Neural cell (in vitro differentiated cells): ENCODE measurements around the gene INPP4B. TPM values are rescaled to one million over a fixed set of nuclear protein-coding genes. Genes with fewer than 3 reads are reported as not detected.

Experiments used
- H2AFZ ChIP-seq: fragments of 200-600, 300-800 bp; sonication (generic), shearing (Covaris generic); 2 replicates; pipeline ENCODE4 v1.6.0; 2014; ENCODE audit warnings: low read depth, mild to moderate bottlenecking, antibody characterized with exemption, low read length, moderate library complexity
- H3F3A ChIP-seq: fragments of 200-600 bp; shearing (Covaris generic); 2 replicates; pipeline ENCODE4 v1.6.1; 2016; ENCODE audit warnings: mild to moderate bottlenecking, moderate library complexity, mixed read lengths, antibody characterized with exemption, low read length; ENCODE audit not compliant: insufficient read depth, poor library complexity, severe bottlenecking
- H3K27ac ChIP-seq: fragments of 200-600, 300-800 bp; sonication (generic), shearing (Covaris generic); 2 replicates; pipeline ENCODE4 v1.5.1; 2014; ENCODE audit warnings: mild to moderate bottlenecking, low read length, moderate library complexity
- H3K27me3 ChIP-seq: fragments of 300-800, 200-600 bp; sonication (generic), shearing (Covaris generic); 2 replicates; pipeline ENCODE4 v1.6.0; 2014; ENCODE audit warnings: mild to moderate bottlenecking, low read depth, low read length, moderate library complexity; ENCODE audit not compliant: insufficient read depth
- H3K36me3 ChIP-seq: fragments of 300-800, 200-600 bp; sonication (generic), shearing (Covaris generic); 2 replicates; pipeline ENCODE4 v1.5.1; 2014; ENCODE audit warnings: mild to moderate bottlenecking, antibody characterized with exemption, low read length, moderate library complexity; ENCODE audit not compliant: insufficient read depth
- H3K4me2 ChIP-seq: fragments of 300-800, 200-600 bp; sonication (generic), shearing (Covaris generic); 2 replicates; pipeline ENCODE4 v1.6.0; 2014; ENCODE audit warnings: mild to moderate bottlenecking, low read length
- H3K4me3 ChIP-seq: fragments of 300-800, 200-600 bp; sonication (generic), shearing (Covaris generic); 2 replicates; pipeline ENCODE4 v1.5.1; 2014; ENCODE audit warnings: mild to moderate bottlenecking, low read length, moderate library complexity
- H3K79me2 ChIP-seq: fragments of 200-600 bp; shearing (Covaris generic); replicated peaks from 2 replicates; pipeline ENCODE4 v1.6.0; 2014; ENCODE audit warnings: mild to moderate bottlenecking, low read length, moderate library complexity; ENCODE audit not compliant: insufficient read depth
- H3K9ac ChIP-seq: fragments of 300-800, 200-600 bp; sonication (generic), shearing (Covaris generic); 2 replicates; pipeline ENCODE4 v1.6.1; 2016; ENCODE audit warnings: mild to moderate bottlenecking, low read length, mixed read lengths
- H3K9me2 ChIP-seq: fragments of 200-600 bp; shearing (Covaris generic); 2 replicates; pipeline ENCODE4 v1.6.1; 2016; ENCODE audit warnings: mild to moderate bottlenecking, low read length, mixed read lengths; ENCODE audit not compliant: insufficient read depth
- H3K9me3 ChIP-seq: fragments of 200-600, 300-800 bp; sonication (generic), shearing (Covaris generic); 2 replicates; pipeline ENCODE4 v1.6.1; 2016; ENCODE audit warnings: mild to moderate bottlenecking, mixed run types, low read length, moderate library complexity, mixed read lengths
- H4K20me1 ChIP-seq: fragments of 200-600 bp; shearing (Covaris generic); 2 replicates; pipeline ENCODE4 v1.6.1; 2016; ENCODE audit warnings: mild to moderate bottlenecking, mixed run types; ENCODE audit not compliant: insufficient read depth
- CTCF ChIP-seq: fragments of 450-650 bp; IDR thresholded peaks from 2 replicates; pipeline ENCODE4 v1.5.1; 2014; ENCODE audit warnings: antibody characterized with exemption, mild to moderate bottlenecking, moderate library complexity; ENCODE audit not compliant: poor library complexity, severe bottlenecking
- EP300 ChIP-seq: fragments of 450-650 bp; conservative IDR thresholded peaks from 2 replicates; pipeline ENCODE4 v1.6.1; 2014; ENCODE audit warnings: antibody characterized with exemption, mild to moderate bottlenecking, moderate library complexity; ENCODE audit not compliant: poor library complexity, severe bottlenecking
- EZH2 ChIP-seq: fragments of 200-600, 300-800 bp; shearing (Covaris generic), sonication (generic); IDR thresholded peaks from 2 replicates; pipeline ENCODE4 v1.6.1; 2014; ENCODE audit warnings: antibody characterized with exemption, low read length, borderline replicate concordance, mild to moderate bottlenecking; ENCODE audit not compliant: insufficient read depth, poor library complexity, severe bottlenecking
- MXI1 ChIP-seq: fragments of 450-650 bp; conservative IDR thresholded peaks from 2 replicates; pipeline ENCODE4 v1.6.1; 2014; ENCODE audit warnings: antibody characterized with exemption, mild to moderate bottlenecking; ENCODE audit not compliant: poor library complexity, severe bottlenecking
- POLR2AphosphoS5 ChIP-seq: IDR thresholded peaks from 2 replicates; pipeline ENCODE4 v1.6.1; 2012
- RAD21 ChIP-seq: fragments of 450-650 bp; conservative IDR thresholded peaks from 2 replicates; pipeline ENCODE4 v1.6.1; 2014; ENCODE audit warnings: antibody characterized with exemption, mild to moderate bottlenecking, moderate library complexity
- SMC3 ChIP-seq: fragments of 450-650 bp; conservative IDR thresholded peaks from 2 replicates; pipeline ENCODE4 v1.6.1; 2014; ENCODE audit warnings: antibody characterized with exemption, mild to moderate bottlenecking, moderate library complexity; ENCODE audit not compliant: poor library complexity
- TAF1 ChIP-seq: IDR thresholded peaks from 2 replicates; pipeline ENCODE4 v1.6.1; 2012; ENCODE audit warnings: low read depth
- polyA plus RNA-seq: library from polyadenylated mRNA; depleted of rRNA; stranded (reverse); fragments of >200 nt; gene quantifications from 2 replicates; pipeline ENCODE4 v1.2.3, GENCODE V29; 2014
- TF ChIP-seq, protein P1 (sequence below): IDR thresholded peaks from 2 replicates; pipeline ENCODE4 v1.6.1; 2012; ENCODE audit warnings: borderline replicate concordance

INPP4B gene
- polyA plus RNA-seq, 1 donor from 2014 or later: 0.30 TPM

- Histone ChIP-seq H3K79me2 (no peaks in the 10 kb centered on the region), H2AFZ (no peak overlapping the region), H3K27me3 (no peaks in the 10 kb centered on the region), H3K9me2 (no peaks in the 10 kb centered on the region), H3K9ac (no peak overlapping the region), H3K27ac (no peak overlapping the region), H3K36me3 (no peaks in the 10 kb centered on the region), H3K4me2 (no peak overlapping the region), H3F3A (no peaks in the 10 kb centered on the region), H3K4me3 (no peak overlapping the region), H4K20me1 (no peaks in the 10 kb centered on the region), H3K9me3 (no peaks in the 10 kb centered on the region)
- TF ChIP-seq MXI1: no peak
- TF ChIP-seq, protein P1, sequence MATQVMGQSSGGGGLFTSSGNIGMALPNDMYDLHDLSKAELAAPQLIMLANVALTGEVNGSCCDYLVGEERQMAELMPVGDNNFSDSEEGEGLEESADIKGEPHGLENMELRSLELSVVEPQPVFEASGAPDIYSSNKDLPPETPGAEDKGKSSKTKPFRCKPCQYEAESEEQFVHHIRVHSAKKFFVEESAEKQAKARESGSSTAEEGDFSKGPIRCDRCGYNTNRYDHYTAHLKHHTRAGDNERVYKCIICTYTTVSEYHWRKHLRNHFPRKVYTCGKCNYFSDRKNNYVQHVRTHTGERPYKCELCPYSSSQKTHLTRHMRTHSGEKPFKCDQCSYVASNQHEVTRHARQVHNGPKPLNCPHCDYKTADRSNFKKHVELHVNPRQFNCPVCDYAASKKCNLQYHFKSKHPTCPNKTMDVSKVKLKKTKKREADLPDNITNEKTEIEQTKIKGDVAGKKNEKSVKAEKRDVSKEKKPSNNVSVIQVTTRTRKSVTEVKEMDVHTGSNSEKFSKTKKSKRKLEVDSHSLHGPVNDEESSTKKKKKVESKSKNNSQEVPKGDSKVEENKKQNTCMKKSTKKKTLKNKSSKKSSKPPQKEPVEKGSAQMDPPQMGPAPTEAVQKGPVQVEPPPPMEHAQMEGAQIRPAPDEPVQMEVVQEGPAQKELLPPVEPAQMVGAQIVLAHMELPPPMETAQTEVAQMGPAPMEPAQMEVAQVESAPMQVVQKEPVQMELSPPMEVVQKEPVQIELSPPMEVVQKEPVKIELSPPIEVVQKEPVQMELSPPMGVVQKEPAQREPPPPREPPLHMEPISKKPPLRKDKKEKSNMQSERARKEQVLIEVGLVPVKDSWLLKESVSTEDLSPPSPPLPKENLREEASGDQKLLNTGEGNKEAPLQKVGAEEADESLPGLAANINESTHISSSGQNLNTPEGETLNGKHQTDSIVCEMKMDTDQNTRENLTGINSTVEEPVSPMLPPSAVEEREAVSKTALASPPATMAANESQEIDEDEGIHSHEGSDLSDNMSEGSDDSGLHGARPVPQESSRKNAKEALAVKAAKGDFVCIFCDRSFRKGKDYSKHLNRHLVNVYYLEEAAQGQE: no peak
These were observed 500.2 kb downstream of the INPP4B start for GRCh38 chr4:142345924-142346323.

GRCh38 chr4:142341268-142341667, 504.8 kb downstream of the INPP4B start:
- Histone ChIP-seq H3K4me3 (no peak overlapping the region), H3K9me2 (no peaks in the 10 kb centered on the region), H3K36me3 (no peaks in the 10 kb centered on the region), H3F3A (no peaks in the 10 kb centered on the region), H2AFZ (no peak overlapping the region), H3K27me3 (no peaks in the 10 kb centered on the region), H3K27ac (no peak overlapping the region), H3K4me2 (no peak overlapping the region), H3K9me3 (no peaks in the 10 kb centered on the region), H3K79me2 (no peaks in the 10 kb centered on the region), H3K9ac (no peak overlapping the region), H4K20me1 (no peaks in the 10 kb centered on the region)
- TF ChIP-seq RAD21: no peak
- no peak for TF ChIP-seq TAF1
- no peak for TF ChIP-seq SMC3
- no peak for TF ChIP-seq MXI1
- no peak for TF ChIP-seq CTCF
- TF ChIP-seq EP300: no peak
- TF ChIP-seq EZH2: no peak
- TF ChIP-seq, protein P1: no peak
- no peak for TF ChIP-seq POLR2AphosphoS5
